B cell (primary cell): Measurements from ENCODE around the gene HEXD. TPM values are rescaled to one million over a fixed set of nuclear protein-coding genes. Genes with fewer than 3 reads are reported as not detected.

Source experiments
- ATAC-seq: fragments of 200-7000 bp; cut with Tn5 transposase; one replicate; pipeline ENCODE4 v1.10.0; 2021; ENCODE audit warnings: low read depth, mild to moderate bottlenecking, moderate number of reproducible peaks, moderate library complexity
- CTCF ChIA-PET: fragments of 350-600 bp; sonication (Branson Sonifier 250); formaldehyde crosslinking; loops from one replicate; lab custom pipeline; 2021; ENCODE audit warnings: antibody characterized with exemption, inconsistent platforms; lab: Charles Lee
- POLR2A ChIA-PET: fragments of 350-600 bp; sonication (Branson Sonifier 250); formaldehyde crosslinking; loops from one replicate; lab custom pipeline; 2021; ENCODE audit warnings: antibody characterized with exemption; lab: Charles Lee
- DNase-seq: peaks from one replicate; pipeline ENCODE4 v3.0.0; 2013
- H2AFZ ChIP-seq: 2 replicates; pipeline ENCODE4 v1.6.1; 2012; ENCODE audit warnings: mild to moderate bottlenecking, low read depth, low read length; ENCODE audit not compliant: insufficient read depth, poor library complexity, severe bottlenecking
- H3K27ac ChIP-seq, 2 donors: 1 replicate in 1 of 2; 2 replicates in 1 of 2; pipeline ENCODE4 v1.5.1; 2012 to 2013; ENCODE audit warnings: low read length in 2 of 2, mild to moderate bottlenecking in 2 of 2, moderate library complexity in 1 of 2
- H3K27me3 ChIP-seq, 4 experiments: fragments of 200-600 bp in 1 of 4; sonication (generic) in 1 of 4; replicated peaks in 1 of 4; 1 replicate in 2 of 4; 2 replicates in 2 of 4; pipeline versions ENCODE4 v1.6.1 to v1.7.0; 2013 to 2016; ENCODE audit warnings: low read length in 3 of 4, mild to moderate bottlenecking in 2 of 4, mixed read lengths in 1 of 4, moderate library complexity in 1 of 4; ENCODE audit not compliant: insufficient read depth in 4 of 4, control insufficient read depth in 3 of 4; ENCODE audit errors: control extremely low read depth in 1 of 4
- H3K36me3 ChIP-seq, 2 experiments: replicated peaks in 1 of 2; 1 replicate in 1 of 2; 2 replicates in 1 of 2; pipeline versions ENCODE4 v1.6.1 to v1.7.1; 2013; ENCODE audit warnings: low read length in 1 of 2; ENCODE audit not compliant: insufficient read depth in 2 of 2, control insufficient read depth in 1 of 2; ENCODE audit errors: control extremely low read depth in 1 of 2, extremely low read depth in 1 of 2
- H3K4me1 ChIP-seq, 2 donors: fragments of 200-600 bp in 1 of 2; sonication (generic) in 1 of 2; 1 replicate in 1 of 2; 2 replicates in 1 of 2; pipeline versions ENCODE4 v1.5.1 to v1.6.1; 2013 to 2017; ENCODE audit warnings: low read length in 2 of 2; ENCODE audit not compliant: control insufficient read depth in 2 of 2, insufficient read depth in 2 of 2
- H3K4me2 ChIP-seq: replicated peaks from 2 replicates; pipeline ENCODE3; 2012; ENCODE audit warnings: mild to moderate bottlenecking, low read depth, low read length; ENCODE audit not compliant: poor library complexity, severe bottlenecking
- H3K4me3 ChIP-seq, 5 experiments: fragments of 200-600 bp in 1 of 5; sonication (generic) in 1 of 5; 1 replicate in 3 of 5; 2 replicates in 2 of 5; pipeline versions ENCODE4 v1.5.1 to v1.7.0; 2011 to 2016; ENCODE audit warnings: low read length in 4 of 5, mild to moderate bottlenecking in 4 of 5, low read depth in 2 of 5, control low read depth in 1 of 5, moderate library complexity in 1 of 5; ENCODE audit not compliant: insufficient read depth in 1 of 5; ENCODE audit errors: control extremely low read depth in 1 of 5, extremely low read depth in 1 of 5
- H3K79me2 ChIP-seq: fragments of 200-600 bp; sonication (generic); one replicate; pipeline ENCODE4 v1.6.0; 2016; ENCODE audit warnings: low read length; ENCODE audit not compliant: control insufficient read depth, insufficient read depth
- H3K9ac ChIP-seq: fragments of 200-600 bp; sonication (generic); 2 replicates; pipeline ENCODE4 v1.6.1; 2017; ENCODE audit warnings: mild to moderate bottlenecking, low read length, moderate library complexity
- H3K9me3 ChIP-seq, 3 donors: one replicate each; pipeline versions ENCODE4 v1.6.1 to v1.7.1; 2013; ENCODE audit warnings: low read length in 2 of 3; ENCODE audit not compliant: control insufficient read depth in 2 of 3, insufficient read depth in 1 of 3; ENCODE audit errors: control extremely low read depth in 1 of 3
- H4K20me1 ChIP-seq: 2 replicates; pipeline ENCODE4 v1.6.0; 2012; ENCODE audit warnings: mild to moderate bottlenecking, low read length; ENCODE audit not compliant: insufficient read depth, control insufficient read depth, poor library complexity, severe bottlenecking
- H3K27ac Mint-ChIP-seq: one replicate; pipeline ENCODE4 v1.8.0; 2021; ENCODE audit warnings: mixed read lengths
- H3K27me3 Mint-ChIP-seq: one replicate; pipeline ENCODE4 v1.8.0; 2021; ENCODE audit warnings: mixed read lengths
- H3K4me1 Mint-ChIP-seq: one replicate; pipeline ENCODE4 v1.8.0; 2021; ENCODE audit warnings: mixed read lengths
- H3K4me3 Mint-ChIP-seq: one replicate; pipeline ENCODE4 v1.8.0; 2021; ENCODE audit warnings: mixed read lengths
- H3K9me3 Mint-ChIP-seq: one replicate; pipeline ENCODE4 v1.8.0; 2022; ENCODE audit warnings: mixed read lengths; ENCODE audit not compliant: insufficient read depth
- CTCF ChIP-seq: fragments of 200-600 bp; IDR thresholded peaks from one replicate; pipeline ENCODE4 v1.8.0; 2022; ENCODE audit warnings: antibody characterized with exemption, mild to moderate bottlenecking
- EZH2 ChIP-seq: IDR thresholded peaks from 2 replicates; pipeline ENCODE4 v1.6.1; 2012; ENCODE audit warnings: borderline replicate concordance, low read depth, mild to moderate bottlenecking, moderate library complexity, low read length; ENCODE audit not compliant: insufficient read depth, poor library complexity, severe bottlenecking
- WGBS: methylation state at CpG from one replicate; pipeline ENCODE4 v1.1.5; 2013; ENCODE audit warnings: missing lambda C conversion rate; ENCODE audit not compliant: insufficient coverage; 5-methylcytosine and 5-hydroxymethylcytosine counted together
- intact Hi-C: fragments of 100-400 bp; cut with micrococcal nuclease; formaldehyde crosslinking; loops from one replicate; pipeline ENCODE4 v1.10.0; 2022
- polyA plus RNA-seq: library from polyadenylated mRNA; depleted of rRNA; stranded (reverse); fragments of >200 nt; gene quantifications from 2 replicates; pipeline ENCODE4 v1.2.3, GENCODE V29; 2012
- total RNA-seq, 2 donors: library from RNA; stranded (reverse); fragments of 120-200 nt in 1 of 2; gene quantifications; 1 replicate in 1 of 2; 2 replicates in 1 of 2; pipeline versions ENCODE4 v1.2.3 to v1.2.4, GENCODE V29; 2013 to 2022

Gene HEXD
- total and polyA plus RNA-seq, 2 donors (not counting 1 experiment from before 2014, with no cell fraction given): 128 to 317 TPM

GRCh38 chr17:82390015-82390859 lies 27.9 kb upstream of the HEXD start:
- ChIA-PET CTCF (interaction anchor here (1.4 kb wide), 1 partner anchor 38 kb away, joined by 4 read pairs; no protein-coding TSS in a partner anchor), POLR2A (no interaction called here)
- H3K27ac Mint-ChIP-seq: no peak overlapping the region
- H3K4me3 Mint-ChIP-seq: no peak overlapping the region
- Histone ChIP-seq H3K4me1 (no peaks in the 10 kb centered on the region), H3K27ac (no peak overlapping the region), H3K27me3 (peaks cover 0 to 19% (median 0%) of the 10 kb centered on the region in 4 experiments), H3K4me2 (no peak overlapping the region), H3K9ac (no peak overlapping the region), H3K9me3 (no peaks in the 10 kb centered on the region), H3K4me3 (no peak overlapping the region), H2AFZ (no peak overlapping the region), H3K79me2 (no peaks in the 10 kb centered on the region), H3K36me3 (peaks cover 3 to 17% of the 10 kb centered on the region in 2 experiments), H4K20me1 (no peaks in the 10 kb centered on the region)
- H3K9me3 Mint-ChIP-seq: no peaks in the 10 kb centered on the region
- ATAC-seq: no peak
- DNase-seq: no peak
- H3K27me3 Mint-ChIP-seq: no peaks in the 10 kb centered on the region
- intact Hi-C loops: no loop called here
- 95% methylated on average over 29 of the region's 34 CpGs for WGBS
- TF ChIP-seq EZH2 (no peak), CTCF (no peak)
- H3K4me1 Mint-ChIP-seq: peaks cover 2% of the 10 kb centered on the region

GRCh38 chr17:82390860-82391435 lies 27.2 kb upstream of the HEXD start:
- Mint-ChIP-seq H3K4me3 (no peak overlapping the region), H3K27ac (no peak overlapping the region), H3K9me3 (no peaks in the 10 kb centered on the region), H3K27me3 (no peaks in the 10 kb centered on the region), H3K4me1 (peaks cover 2% of the 10 kb centered on the region)
- Histone ChIP-seq H3K79me2 (no peaks in the 10 kb centered on the region), H3K4me2 (no peak overlapping the region), H4K20me1 (no peaks in the 10 kb centered on the region), H2AFZ (no peak overlapping the region), H3K27me3 (peaks cover 0 to 12% (median 0%) of the 10 kb centered on the region in 4 experiments), H3K4me1 (no peaks in the 10 kb centered on the region), H3K9me3 (no peaks in the 10 kb centered on the region), H3K27ac (no peak overlapping the region), H3K4me3 (no peak overlapping the region), H3K36me3 (peaks cover 3 to 17% of the 10 kb centered on the region in 2 experiments), H3K9ac (no peak overlapping the region)
- ChIA-PET POLR2A (no interaction called here), CTCF (interaction anchor here (1.4 kb wide), 1 partner anchor 38 kb away, joined by 4 read pairs; no protein-coding TSS in a partner anchor)
- no peak for TF ChIP-seq EZH2
- no peak for TF ChIP-seq CTCF
- WGBS: 100% methylated on average over 3 of the region's 13 CpGs
- ATAC-seq: no peak
- DNase-seq: no peak
- intact Hi-C loops: no loop called here
